ENCODE measurements around the gene LGALS3. TPM values are rescaled to one million over a fixed set of nuclear protein-coding genes. Genes with fewer than 3 reads are reported as not detected.
A peak's percentile ranks its signal among the peaks of the same experiment; 100 is the strongest.

Gene LGALS3
- polyA plus RNA-seq, 3 donors from 2014 or later: 23.3 to 58.2 (median 40.5) TPM

GRCh38 chr14:55103005-55103640 is 25.9 kb upstream of the LGALS3 start:
- H3K27ac Mint-ChIP-seq: peak overlapping the region; percentile 90 to 97 (median 94)
- DNase-seq: peak; percentile 20 to 43 (median 39)
- H3K9me3 Mint-ChIP-seq: peaks cover 0 to 2% (median 0%) of the 10 kb centered on the region in 6 donors
- peak overlapping the region; percentile 50 to 80 (median 68) for H3K4me3 Mint-ChIP-seq
- H3K36me3 Mint-ChIP-seq: peaks cover 0 to 7% (median 0%) of the 10 kb centered on the region in 3 donors
- peaks cover 42 to 50% of the 10 kb centered on the region in 2 donors for H3K4me1 Mint-ChIP-seq
- peaks cover 0 to 4% (median 2%) of the 10 kb centered on the region in 3 donors for H3K27me3 Mint-ChIP-seq (ENCODE audit: low read depth in 3 of 3)

- DNase-seq: no peak
- Mint-ChIP-seq H3K9me3 (peaks cover 0 to 2% (median 0%) of the 10 kb centered on the region in 6 donors), H3K4me3 (peak overlapping the region; percentile 25 to 80 (median 50)), H3K27me3 (ENCODE audit: low read depth in 3 of 3) (peaks cover 0 to 6% (median 2%) of the 10 kb centered on the region in 3 donors), H3K36me3 (peaks cover 0 to 7% (median 0%) of the 10 kb centered on the region in 3 donors), H3K4me1 (peaks cover 37 to 43% of the 10 kb centered on the region in 2 donors), H3K27ac (peak overlapping the region; percentile 88 to 97 (median 90))
These were observed 24.8 kb upstream of the LGALS3 start for GRCh38 chr14:55103971-55104954.

- Mint-ChIP-seq H3K9me3 (peaks cover 0 to 2% (median 0%) of the 10 kb centered on the region in 6 donors), H3K4me1 (peaks cover 31 to 32% of the 10 kb centered on the region in 2 donors), H3K4me3 (no peak overlapping the region), H3K27ac (peak overlapping the region in 1 of 6 donors; percentile 76), H3K27me3 (ENCODE audit: low read depth in 3 of 3) (peaks cover 0 to 6% (median 4%) of the 10 kb centered on the region in 3 donors), H3K36me3 (peaks cover 0 to 7% (median 0%) of the 10 kb centered on the region in 3 donors)
- DNase-seq: no peak
These were observed 23.1 kb upstream of the LGALS3 start for GRCh38 chr14:55105991-55106390.

GRCh38 chr14:55107766-55108554 is 21.1 kb upstream of the LGALS3 start:
- Mint-ChIP-seq H3K4me3 (no peak overlapping the region), H3K27me3 (ENCODE audit: low read depth in 3 of 3) (peaks cover 0 to 6% (median 4%) of the 10 kb centered on the region in 3 donors), H3K36me3 (peaks cover 0 to 7% (median 0%) of the 10 kb centered on the region in 3 donors), H3K9me3 (peaks cover 0 to 2% (median 0%) of the 10 kb centered on the region in 6 donors), H3K27ac (peak overlapping the region in 2 of 6 donors; percentile 28 to 69), H3K4me1 (peaks cover 17% of the 10 kb centered on the region in 2 donors)
- DNase-seq: no peak

GRCh38 chr14:55109836-55110235 is 19.2 kb upstream of the LGALS3 start:
- Mint-ChIP-seq H3K27me3 (ENCODE audit: low read depth in 3 of 3) (peaks cover 0 to 6% (median 4%) of the 10 kb centered on the region in 3 donors), H3K4me3 (no peak overlapping the region), H3K4me1 (no peaks in the 10 kb centered on the region), H3K9me3 (peaks cover 0 to 2% (median 0%) of the 10 kb centered on the region in 6 donors), H3K27ac (no peak overlapping the region), H3K36me3 (no peaks in the 10 kb centered on the region)
- DNase-seq: no peak

- no peak overlapping the region for H3K27ac Mint-ChIP-seq
- no peaks in the 10 kb centered on the region for H3K4me1 Mint-ChIP-seq
- peaks cover 0 to 5% (median 4%) of the 10 kb centered on the region in 3 donors for H3K27me3 Mint-ChIP-seq (ENCODE audit: low read depth in 3 of 3)
- DNase-seq: no peak
- H3K36me3 Mint-ChIP-seq: no peaks in the 10 kb centered on the region
- H3K9me3 Mint-ChIP-seq: peaks cover 0 to 2% (median 0%) of the 10 kb centered on the region in 6 donors
- H3K4me3 Mint-ChIP-seq: no peak overlapping the region
These were observed 17.8 kb upstream of the LGALS3 start for GRCh38 chr14:55111122-55111708.

GRCh38 chr14:55114720-55115119 is 14.3 kb upstream of the LGALS3 start:
- H3K9me3 Mint-ChIP-seq: no peaks in the 10 kb centered on the region
- peak overlapping the region in 1 of 6 donors; percentile 24 for H3K27ac Mint-ChIP-seq
- DNase-seq: no peak
- no peaks in the 10 kb centered on the region for H3K36me3 Mint-ChIP-seq
- no peaks in the 10 kb centered on the region for H3K4me1 Mint-ChIP-seq
- H3K4me3 Mint-ChIP-seq: no peak overlapping the region
- peaks cover 0 to 2% (median 2%) of the 10 kb centered on the region in 3 donors for H3K27me3 Mint-ChIP-seq (ENCODE audit: low read depth in 3 of 3)

- no peak overlapping the region for H3K4me3 Mint-ChIP-seq
These were observed 13.6 kb upstream of the LGALS3 start for GRCh38 chr14:55115460-55115859.

GRCh38 chr14:55115861-55116245 is 13.2 kb upstream of the LGALS3 start:
- no peak for DNase-seq
- Mint-ChIP-seq H3K9me3 (no peaks in the 10 kb centered on the region), H3K27ac (no peak overlapping the region), H3K36me3 (no peaks in the 10 kb centered on the region), H3K4me3 (no peak overlapping the region), H3K27me3 (ENCODE audit: low read depth in 3 of 3) (peaks cover 0 to 2% (median 1%) of the 10 kb centered on the region in 3 donors), H3K4me1 (peaks cover under 1 to 7% of the 10 kb centered on the region in 2 donors)

More at GRCh38 chr14:55115460-55115859, 13.6 kb upstream of the LGALS3 start:
- Mint-ChIP-seq H3K27ac (no peak overlapping the region), H3K9me3 (no peaks in the 10 kb centered on the region), H3K4me1 (peaks cover 0 to 3% of the 10 kb centered on the region in 2 donors), H3K27me3 (ENCODE audit: low read depth in 3 of 3) (peaks cover 0 to 2% (median 1%) of the 10 kb centered on the region in 3 donors), H3K36me3 (no peaks in the 10 kb centered on the region)
- no peak for DNase-seq

GRCh38 chr14:55116246-55117030 is 12.6 kb upstream of the LGALS3 start:
- no peaks in the 10 kb centered on the region for H3K36me3 Mint-ChIP-seq
- H3K4me3 Mint-ChIP-seq: no peak overlapping the region
- no peaks in the 10 kb centered on the region for H3K9me3 Mint-ChIP-seq
- DNase-seq: no peak
- H3K27ac Mint-ChIP-seq: no peak overlapping the region
- H3K27me3 Mint-ChIP-seq (ENCODE audit: low read depth in 3 of 3): peaks cover 0 to 3% (median 1%) of the 10 kb centered on the region in 3 donors
- peaks cover 4 to 13% of the 10 kb centered on the region in 2 donors for H3K4me1 Mint-ChIP-seq

- DNase-seq: peak in 1 of 3 donors; percentile 25
- H3K27ac Mint-ChIP-seq: peak overlapping the region in 1 of 6 donors; percentile 51
- H3K36me3 Mint-ChIP-seq: no peaks in the 10 kb centered on the region
- peaks cover 0 to 3% (median 3%) of the 10 kb centered on the region in 3 donors for H3K27me3 Mint-ChIP-seq (ENCODE audit: low read depth in 3 of 3)
- H3K4me1 Mint-ChIP-seq: peaks cover 4 to 14% of the 10 kb centered on the region in 2 donors
- no peak overlapping the region for H3K4me3 Mint-ChIP-seq
- no peaks in the 10 kb centered on the region for H3K9me3 Mint-ChIP-seq
These were observed 11.1 kb upstream of the LGALS3 start for GRCh38 chr14:55117803-55118441.

- H3K4me1 Mint-ChIP-seq: peaks cover 4 to 14% of the 10 kb centered on the region in 2 donors
These were observed 10.3 kb upstream of the LGALS3 start for GRCh38 chr14:55118761-55119160.

More at GRCh38 chr14:55118761-55119160, 10.3 kb upstream of the LGALS3 start:
- H3K36me3 Mint-ChIP-seq: no peaks in the 10 kb centered on the region
- H3K4me3 Mint-ChIP-seq: no peak overlapping the region
- H3K9me3 Mint-ChIP-seq: no peaks in the 10 kb centered on the region
- H3K27ac Mint-ChIP-seq: no peak overlapping the region
- H3K27me3 Mint-ChIP-seq (ENCODE audit: low read depth in 3 of 3): peaks cover 0 to 3% (median 3%) of the 10 kb centered on the region in 3 donors
- DNase-seq: no peak
